Measurements from ENCODE around the gene ZCCHC14. TPM values are rescaled to one million over a fixed set of nuclear protein-coding genes. Genes with fewer than 3 reads are reported as not detected.

Gene ZCCHC14
- total and polyA plus RNA-seq, 2 experiments from 2014 or later, result 4.3 to 14.5 TPM

DNA sequence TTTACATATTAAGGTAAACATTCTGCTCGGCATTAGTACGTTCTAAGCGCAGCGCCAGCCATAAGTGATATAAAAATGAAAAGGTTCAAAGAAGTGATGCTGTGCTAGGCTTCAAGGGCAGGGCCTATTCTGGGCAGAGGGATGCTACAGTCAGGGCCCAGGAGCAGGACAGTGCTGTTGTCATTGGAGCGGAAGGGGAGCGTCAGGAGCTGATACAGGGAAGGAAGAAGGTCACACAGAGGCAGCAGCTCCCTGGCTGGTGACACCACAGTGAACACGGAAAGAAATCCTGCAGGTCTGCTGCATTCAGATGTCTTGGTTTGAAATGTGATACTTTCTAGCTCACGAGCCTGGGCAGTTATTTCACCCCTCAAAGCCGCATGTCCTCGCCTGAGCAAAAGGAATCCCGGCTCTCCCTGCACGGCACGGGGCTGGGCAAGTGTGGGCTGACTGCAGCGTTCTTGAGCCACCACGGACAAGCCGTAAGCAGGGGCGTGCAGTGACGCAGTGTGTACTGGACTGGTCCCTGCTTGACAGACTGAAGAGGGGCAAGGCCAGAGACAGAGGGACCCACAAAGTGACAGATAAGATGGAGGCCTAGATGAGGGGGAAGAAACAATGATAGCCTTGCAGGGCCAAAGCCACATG lies 41.1 kb downstream of the ZCCHC14 start:
- Histone ChIP-seq H4K20me1 (ENCODE audit: insufficient read depth, poor library complexity, severe bottlenecking) (no peaks in the 10 kb centered on the region), H3K27me3 (no peaks in the 10 kb centered on the region), H3K9me2 (replicated peaks; ENCODE audit: insufficient read depth) (no peaks in the 10 kb centered on the region), H3K79me2 (peaks cover 40% of the 10 kb centered on the region), H3K4me3 (no peak overlapping the region), H3K27ac (no peak overlapping the region), H3K4me1 (ENCODE audit: insufficient read depth) (peaks cover 2% of the 10 kb centered on the region), H3K9me3 (ENCODE audit: low read depth) (no peaks in the 10 kb centered on the region), H3K36me3 (replicated peaks; ENCODE audit: insufficient read depth, low read depth) (no peaks in the 10 kb centered on the region), H3K4me2 (no peak overlapping the region), H2AFZ (no peak overlapping the region)
- TF ChIP-seq EZH2 (IDR thresholded peaks at IDR 0.05; ENCODE audit: borderline replicate concordance), result no peak
- TF ChIP-seq, protein P1, sequence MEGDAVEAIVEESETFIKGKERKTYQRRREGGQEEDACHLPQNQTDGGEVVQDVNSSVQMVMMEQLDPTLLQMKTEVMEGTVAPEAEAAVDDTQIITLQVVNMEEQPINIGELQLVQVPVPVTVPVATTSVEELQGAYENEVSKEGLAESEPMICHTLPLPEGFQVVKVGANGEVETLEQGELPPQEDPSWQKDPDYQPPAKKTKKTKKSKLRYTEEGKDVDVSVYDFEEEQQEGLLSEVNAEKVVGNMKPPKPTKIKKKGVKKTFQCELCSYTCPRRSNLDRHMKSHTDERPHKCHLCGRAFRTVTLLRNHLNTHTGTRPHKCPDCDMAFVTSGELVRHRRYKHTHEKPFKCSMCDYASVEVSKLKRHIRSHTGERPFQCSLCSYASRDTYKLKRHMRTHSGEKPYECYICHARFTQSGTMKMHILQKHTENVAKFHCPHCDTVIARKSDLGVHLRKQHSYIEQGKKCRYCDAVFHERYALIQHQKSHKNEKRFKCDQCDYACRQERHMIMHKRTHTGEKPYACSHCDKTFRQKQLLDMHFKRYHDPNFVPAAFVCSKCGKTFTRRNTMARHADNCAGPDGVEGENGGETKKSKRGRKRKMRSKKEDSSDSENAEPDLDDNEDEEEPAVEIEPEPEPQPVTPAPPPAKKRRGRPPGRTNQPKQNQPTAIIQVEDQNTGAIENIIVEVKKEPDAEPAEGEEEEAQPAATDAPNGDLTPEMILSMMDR (IDR thresholded peaks at IDR 0.05; ENCODE audit: poor library complexity), result no peak
- no peak for TF ChIP-seq EZH2phosphoT487 (IDR thresholded peaks at IDR 0.05; ENCODE audit: low read depth, severe bottlenecking, unreplicated experiment)
- 76% methylated on average over 18 of the region's 18 CpGs for WGBS (ENCODE audit: low lambda C conversion rate, missing lambda C conversion rate)
- DNase-seq (ENCODE audit: low spot score), result no peak

GRCh38 chr16:87448866-87449265 lies 44.0 kb downstream of the ZCCHC14 start:
- H4K20me1 ChIP-seq (ENCODE audit: insufficient read depth, poor library complexity, severe bottlenecking), result no peaks in the 10 kb centered on the region
- DNase-seq (ENCODE audit: low spot score), result no peak
- H2AFZ ChIP-seq, result no peak overlapping the region
- H3K4me3 ChIP-seq, result no peak overlapping the region
- H3K9me2 ChIP-seq (replicated peaks; ENCODE audit: insufficient read depth), result no peaks in the 10 kb centered on the region
- H3K79me2 ChIP-seq, result peaks cover 37% of the 10 kb centered on the region
- no peaks in the 10 kb centered on the region for H3K27me3 ChIP-seq
- WGBS (ENCODE audit: low lambda C conversion rate, missing lambda C conversion rate), result 95% methylated on average over 12 of the region's 12 CpGs
- TF ChIP-seq EZH2 (IDR thresholded peaks at IDR 0.05; ENCODE audit: borderline replicate concordance), result no peak
- TF ChIP-seq EZH2phosphoT487 (IDR thresholded peaks at IDR 0.05; ENCODE audit: low read depth, severe bottlenecking, unreplicated experiment), result no peak
- TF ChIP-seq, protein P1 (IDR thresholded peaks at IDR 0.05; ENCODE audit: poor library complexity), result no peak
- H3K4me2 ChIP-seq, result no peak overlapping the region
- H3K4me1 ChIP-seq (ENCODE audit: insufficient read depth), result peaks cover 5% of the 10 kb centered on the region
- H3K36me3 ChIP-seq (replicated peaks; ENCODE audit: insufficient read depth, low read depth), result no peaks in the 10 kb centered on the region
- no peaks in the 10 kb centered on the region for H3K9me3 ChIP-seq (ENCODE audit: low read depth)
- no peak overlapping the region for H3K27ac ChIP-seq

GRCh38 chr16:87447323-87447722 lies 45.5 kb downstream of the ZCCHC14 start:
- Histone ChIP-seq H3K79me2 (peaks cover 39% of the 10 kb centered on the region), H3K36me3 (replicated peaks; ENCODE audit: insufficient read depth, low read depth) (no peaks in the 10 kb centered on the region), H4K20me1 (ENCODE audit: insufficient read depth, poor library complexity, severe bottlenecking) (no peaks in the 10 kb centered on the region), H3K4me2 (peak overlapping the region; percentile 26), H3K27me3 (no peaks in the 10 kb centered on the region), H3K9me2 (replicated peaks; ENCODE audit: insufficient read depth) (no peaks in the 10 kb centered on the region), H3K4me1 (ENCODE audit: insufficient read depth) (peaks cover 5% of the 10 kb centered on the region), H3K27ac (peak overlapping the region; percentile 63), H3K9me3 (ENCODE audit: low read depth) (no peaks in the 10 kb centered on the region), H2AFZ (no peak overlapping the region), H3K4me3 (no peak overlapping the region)
- TF ChIP-seq EZH2 (IDR thresholded peaks at IDR 0.05; ENCODE audit: borderline replicate concordance), result no peak
- TF ChIP-seq EZH2phosphoT487 (IDR thresholded peaks at IDR 0.05; ENCODE audit: low read depth, severe bottlenecking, unreplicated experiment), result no peak
- TF ChIP-seq, protein P1 (IDR thresholded peaks at IDR 0.05; ENCODE audit: poor library complexity), result no peak
- no peak for DNase-seq (ENCODE audit: low spot score)
- WGBS (ENCODE audit: low lambda C conversion rate, missing lambda C conversion rate), result 66% methylated on average over 6 of the region's 6 CpGs

Data from hepatocyte (in vitro differentiated cells).